Osteocyte (in vitro differentiated cells): ENCODE measurements around the gene NTN5. TPM values are rescaled to one million over a fixed set of nuclear protein-coding genes. Genes with fewer than 3 reads are reported as not detected.

ENCODE experiments used
- DNase-seq: peaks from one replicate; pipeline ENCODE4 v3.0.0; 2021; ENCODE audit warnings: mixed read lengths; ENCODE audit not compliant: unreplicated experiment; ENCODE audit errors: extremely low spot score
- H3K27ac Mint-ChIP-seq: one replicate; pipeline ENCODE4 v1.8.0; 2021; ENCODE audit warnings: mild to moderate bottlenecking, mixed read lengths; ENCODE audit not compliant: unreplicated experiment
- H3K27me3 Mint-ChIP-seq: one replicate; pipeline ENCODE4 v1.8.0; 2021; ENCODE audit warnings: mixed read lengths; ENCODE audit not compliant: unreplicated experiment
- H3K36me3 Mint-ChIP-seq: one replicate; pipeline ENCODE4 v1.8.0; 2021; ENCODE audit warnings: mixed read lengths; ENCODE audit not compliant: unreplicated experiment
- H3K4me1 Mint-ChIP-seq: one replicate; pipeline ENCODE4 v1.8.0; 2021; ENCODE audit warnings: mixed read lengths; ENCODE audit not compliant: unreplicated experiment
- H3K4me3 Mint-ChIP-seq: one replicate; pipeline ENCODE4 v1.8.0; 2021; ENCODE audit warnings: mild to moderate bottlenecking, moderate library complexity, mixed read lengths; ENCODE audit not compliant: unreplicated experiment
- H3K9me3 Mint-ChIP-seq: one replicate; pipeline ENCODE4 v1.8.0; 2021; ENCODE audit warnings: mixed read lengths; ENCODE audit not compliant: unreplicated experiment
- total RNA-seq: library from RNA; stranded (reverse); gene quantifications from 2 replicates; pipeline ENCODE4 v1.2.1, GENCODE V29; 2021
- TF ChIP-seq, protein P1 (sequence below): fragments of 200-600 bp; sonication (generic); IDR thresholded peaks from 2 replicates; pipeline ENCODE4 v1.5.0; 2021; ENCODE audit warnings: antibody characterized with exemption, mild to moderate bottlenecking, moderate library complexity

The NTN5 gene
- total RNA-seq, 1 donor from 2014 or later = 1.7 TPM

DNA sequence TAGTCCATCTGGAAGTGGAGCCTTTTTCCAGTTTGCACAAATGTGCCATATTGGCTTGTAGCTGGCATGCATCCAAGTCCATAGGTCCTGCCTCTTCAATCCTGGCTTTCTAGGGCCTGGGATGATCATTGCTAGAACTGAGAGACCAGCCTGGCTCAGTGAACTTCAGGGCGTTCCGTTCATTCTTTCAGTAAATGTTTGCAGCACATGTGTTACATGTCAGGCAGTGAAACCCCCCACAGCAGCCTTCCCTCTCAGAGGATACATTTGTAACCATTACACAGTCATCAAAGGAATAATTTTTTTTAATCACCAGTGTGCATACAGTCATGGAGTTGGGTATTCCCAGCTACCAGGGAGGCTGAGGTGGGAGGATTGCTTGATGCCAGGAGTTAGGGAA lies 32.6 kb upstream of the NTN5 start:
- H3K9me3 Mint-ChIP-seq = no peaks in the 10 kb centered on the region
- TF ChIP-seq, protein P1, sequence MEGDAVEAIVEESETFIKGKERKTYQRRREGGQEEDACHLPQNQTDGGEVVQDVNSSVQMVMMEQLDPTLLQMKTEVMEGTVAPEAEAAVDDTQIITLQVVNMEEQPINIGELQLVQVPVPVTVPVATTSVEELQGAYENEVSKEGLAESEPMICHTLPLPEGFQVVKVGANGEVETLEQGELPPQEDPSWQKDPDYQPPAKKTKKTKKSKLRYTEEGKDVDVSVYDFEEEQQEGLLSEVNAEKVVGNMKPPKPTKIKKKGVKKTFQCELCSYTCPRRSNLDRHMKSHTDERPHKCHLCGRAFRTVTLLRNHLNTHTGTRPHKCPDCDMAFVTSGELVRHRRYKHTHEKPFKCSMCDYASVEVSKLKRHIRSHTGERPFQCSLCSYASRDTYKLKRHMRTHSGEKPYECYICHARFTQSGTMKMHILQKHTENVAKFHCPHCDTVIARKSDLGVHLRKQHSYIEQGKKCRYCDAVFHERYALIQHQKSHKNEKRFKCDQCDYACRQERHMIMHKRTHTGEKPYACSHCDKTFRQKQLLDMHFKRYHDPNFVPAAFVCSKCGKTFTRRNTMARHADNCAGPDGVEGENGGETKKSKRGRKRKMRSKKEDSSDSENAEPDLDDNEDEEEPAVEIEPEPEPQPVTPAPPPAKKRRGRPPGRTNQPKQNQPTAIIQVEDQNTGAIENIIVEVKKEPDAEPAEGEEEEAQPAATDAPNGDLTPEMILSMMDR = no peak
- H3K36me3 Mint-ChIP-seq = peaks cover 2% of the 10 kb centered on the region
- DNase-seq = no peak
- H3K27ac Mint-ChIP-seq = no peak overlapping the region
- no peaks in the 10 kb centered on the region for H3K27me3 Mint-ChIP-seq
- H3K4me3 Mint-ChIP-seq = no peak overlapping the region
- H3K4me1 Mint-ChIP-seq = peaks cover 2% of the 10 kb centered on the region

DNA sequence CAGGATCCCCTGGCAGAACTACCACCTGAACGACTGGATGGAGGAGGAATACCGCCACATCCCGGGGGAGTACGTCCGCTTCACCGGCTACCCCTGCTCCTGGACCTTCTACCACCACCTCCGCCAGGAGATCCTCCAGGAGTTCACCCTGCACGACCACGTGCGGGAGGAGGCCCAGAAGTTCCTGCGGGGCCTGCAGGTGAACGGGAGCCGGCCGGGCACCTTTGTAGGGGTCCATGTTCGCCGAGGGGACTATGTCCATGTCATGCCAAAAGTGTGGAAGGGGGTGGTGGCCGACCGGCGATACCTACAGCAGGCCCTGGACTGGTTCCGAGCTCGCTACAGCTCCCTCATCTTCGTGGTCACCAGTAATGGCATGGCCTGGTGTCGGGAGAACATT lies 30.5 kb upstream of the NTN5 start:
- Mint-ChIP-seq H3K27me3 (no peaks in the 10 kb centered on the region), H3K4me1 (no peaks in the 10 kb centered on the region), H3K36me3 (peaks cover 2% of the 10 kb centered on the region), H3K4me3 (no peak overlapping the region), H3K9me3 (no peaks in the 10 kb centered on the region), H3K27ac (no peak overlapping the region)
- DNase-seq = no peak
- TF ChIP-seq, protein P1 = no peak

DNA sequence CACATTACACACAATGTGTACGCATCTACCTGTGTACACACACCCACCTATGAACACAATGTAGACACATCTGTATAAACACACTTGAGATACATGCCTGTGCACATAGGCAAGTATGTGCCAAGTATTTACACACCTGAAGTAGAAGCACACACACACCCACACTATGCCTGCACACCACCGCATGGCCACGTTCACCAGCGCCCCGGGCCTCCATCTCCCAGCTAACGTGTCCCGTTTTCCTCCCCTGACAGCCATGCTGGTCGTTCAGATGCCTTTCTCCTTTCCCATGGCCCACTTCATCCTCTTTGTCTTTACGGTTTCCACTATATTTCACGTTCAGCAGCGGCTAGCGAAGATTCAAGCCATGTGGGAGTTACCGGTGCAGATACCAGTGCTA lies 29.9 kb upstream of the NTN5 start:
- peaks cover 2% of the 10 kb centered on the region for H3K27me3 Mint-ChIP-seq
- H3K27ac Mint-ChIP-seq = no peak overlapping the region
- TF ChIP-seq, protein P1 = no peak
- H3K4me1 Mint-ChIP-seq = peaks cover 4% of the 10 kb centered on the region
- no peaks in the 10 kb centered on the region for H3K9me3 Mint-ChIP-seq
- H3K36me3 Mint-ChIP-seq = peaks cover 2% of the 10 kb centered on the region
- DNase-seq = no peak
- no peak overlapping the region for H3K4me3 Mint-ChIP-seq

DNA sequence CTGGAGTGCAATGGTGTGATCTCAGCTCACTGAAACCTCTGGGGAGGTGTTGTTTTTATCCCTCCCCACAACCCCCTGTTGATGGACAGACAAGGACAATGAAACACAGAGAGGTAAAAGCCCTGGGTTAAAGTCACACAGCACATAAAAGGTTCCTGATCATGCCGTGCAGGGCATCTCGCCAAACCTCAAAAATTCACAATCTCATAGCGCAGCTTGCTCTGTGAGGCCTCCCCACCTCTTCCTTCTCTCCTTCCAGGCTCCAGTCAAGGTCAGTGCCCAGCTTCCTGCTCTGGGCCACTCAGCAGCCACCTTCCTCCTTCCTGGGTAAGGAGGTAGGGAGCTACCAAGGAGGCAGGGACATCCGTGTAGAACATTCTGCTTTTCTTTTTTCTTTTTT lies 25.2 kb upstream of the NTN5 start:
- TF ChIP-seq, protein P1 = no peak
- DNase-seq = no peak
- peaks cover 13% of the 10 kb centered on the region for H3K4me1 Mint-ChIP-seq
- H3K27ac Mint-ChIP-seq = no peak overlapping the region
- no peak overlapping the region for H3K4me3 Mint-ChIP-seq
- no peaks in the 10 kb centered on the region for H3K9me3 Mint-ChIP-seq
- peaks cover 2% of the 10 kb centered on the region for H3K36me3 Mint-ChIP-seq
- peaks cover 7% of the 10 kb centered on the region for H3K27me3 Mint-ChIP-seq

DNA sequence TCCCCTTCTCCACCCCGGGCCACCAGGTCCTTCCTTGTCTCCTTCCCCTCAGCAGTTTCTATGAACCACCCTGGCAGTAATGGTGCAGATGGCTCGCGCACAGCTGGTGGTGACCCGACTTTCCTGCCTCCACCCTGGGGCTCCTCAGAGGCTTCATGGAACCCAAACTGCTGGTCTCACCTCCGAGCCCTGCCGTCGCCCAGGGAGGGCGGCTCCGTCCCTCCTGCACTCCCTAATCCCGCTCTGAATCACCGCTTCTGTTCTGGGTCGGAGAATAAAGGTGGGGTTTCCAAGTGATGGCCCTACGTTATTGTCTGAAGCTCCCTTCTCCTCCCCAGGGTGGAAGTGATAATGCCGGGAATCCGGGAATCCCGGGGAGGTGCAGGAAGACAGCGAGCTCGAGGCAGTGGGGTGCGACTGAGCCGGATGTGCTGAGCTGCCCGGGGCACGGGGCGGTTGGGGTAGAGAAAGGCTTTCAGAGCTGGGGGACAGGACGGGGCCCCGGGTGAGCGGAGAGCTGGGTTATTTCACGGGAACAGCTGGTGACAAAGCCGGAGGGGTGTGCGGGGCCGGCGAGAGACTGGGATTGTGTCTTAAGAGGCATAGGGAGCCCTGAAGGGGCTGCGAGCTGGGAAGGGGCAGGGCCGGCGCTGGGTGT lies 23.7 kb upstream of the NTN5 start:
- no peaks in the 10 kb centered on the region for H3K9me3 Mint-ChIP-seq
- no peak for DNase-seq
- H3K36me3 Mint-ChIP-seq = no peaks in the 10 kb centered on the region
- H3K4me3 Mint-ChIP-seq = peak overlapping the region; percentile 47
- peaks cover 7% of the 10 kb centered on the region for H3K27me3 Mint-ChIP-seq
- H3K4me1 Mint-ChIP-seq = peaks cover 13% of the 10 kb centered on the region
- TF ChIP-seq, protein P1 = no peak
- peak overlapping the region; percentile 9 for H3K27ac Mint-ChIP-seq
